Fibroblast of skin of right quadriceps (primary cell): Measurements from ENCODE around the gene TOB1.

Experiments used
- DNase-seq: peaks from one replicate; pipeline ENCODE4 v3.0.0-alpha.2; 2013

The TOB1 gene

DNA sequence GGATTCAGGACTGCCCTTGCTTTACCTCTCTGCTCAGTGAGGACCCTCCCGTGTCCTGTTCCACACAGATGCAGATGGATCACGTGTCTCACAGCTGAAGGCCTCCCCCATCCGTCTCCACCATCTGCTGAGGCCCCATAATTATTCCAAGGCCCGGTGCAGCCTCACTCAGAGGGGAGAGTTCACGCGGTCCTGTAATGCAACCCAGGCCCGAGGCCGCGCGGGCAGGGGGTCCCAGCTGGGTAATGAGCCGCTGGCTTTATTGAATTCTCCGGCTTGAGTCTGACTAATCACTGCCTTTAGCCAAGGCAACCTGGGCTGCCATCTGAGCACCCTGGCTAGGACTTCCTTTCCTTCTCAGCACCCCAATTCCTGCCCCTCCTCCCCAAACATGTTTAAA is 35.2 kb downstream of the TOB1 start:
- peak; percentile 7 for DNase-seq

DNA sequence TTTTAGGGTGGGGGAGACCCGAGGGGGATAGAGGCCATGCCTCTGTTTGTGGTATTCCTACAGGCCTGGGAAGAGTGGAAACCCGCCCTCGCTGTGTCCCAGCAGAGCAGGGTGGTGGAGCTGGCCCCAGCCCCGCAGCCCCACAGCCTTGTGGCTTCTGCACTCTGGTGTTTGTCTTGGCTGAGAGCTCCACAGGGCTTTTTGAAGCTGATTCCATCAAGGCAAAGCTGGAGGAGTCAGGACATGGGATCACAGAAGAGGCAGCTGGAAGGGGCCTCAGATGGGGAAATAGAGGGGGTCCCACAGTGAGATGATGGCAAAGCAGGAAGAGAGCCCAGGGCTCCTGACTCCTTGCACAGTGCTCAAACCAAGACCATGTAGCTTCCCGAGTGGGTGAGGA is 35.8 kb downstream of the TOB1 start:
- DNase-seq, result no peak

DNA sequence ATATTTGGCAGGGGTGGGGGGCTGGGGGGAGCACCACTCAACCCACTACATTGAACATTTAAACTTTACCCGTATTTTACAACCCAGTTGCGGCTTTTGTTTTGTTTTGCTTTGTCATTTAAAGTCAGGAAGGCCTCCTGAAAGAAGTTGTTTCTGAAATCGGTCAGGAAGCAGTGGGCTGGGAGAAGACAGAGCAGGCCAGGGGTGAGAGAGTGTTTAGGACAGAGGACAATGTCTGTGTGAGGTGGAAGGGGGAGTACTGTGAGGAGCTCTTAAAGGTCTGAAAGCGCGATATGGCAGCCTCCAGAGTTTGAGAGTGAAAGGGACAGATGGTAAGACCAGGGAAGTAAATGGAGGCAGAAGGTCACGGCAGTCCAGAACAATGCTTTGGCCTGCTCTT is 36.8 kb downstream of the TOB1 start:
- DNase-seq, result no peak

DNA sequence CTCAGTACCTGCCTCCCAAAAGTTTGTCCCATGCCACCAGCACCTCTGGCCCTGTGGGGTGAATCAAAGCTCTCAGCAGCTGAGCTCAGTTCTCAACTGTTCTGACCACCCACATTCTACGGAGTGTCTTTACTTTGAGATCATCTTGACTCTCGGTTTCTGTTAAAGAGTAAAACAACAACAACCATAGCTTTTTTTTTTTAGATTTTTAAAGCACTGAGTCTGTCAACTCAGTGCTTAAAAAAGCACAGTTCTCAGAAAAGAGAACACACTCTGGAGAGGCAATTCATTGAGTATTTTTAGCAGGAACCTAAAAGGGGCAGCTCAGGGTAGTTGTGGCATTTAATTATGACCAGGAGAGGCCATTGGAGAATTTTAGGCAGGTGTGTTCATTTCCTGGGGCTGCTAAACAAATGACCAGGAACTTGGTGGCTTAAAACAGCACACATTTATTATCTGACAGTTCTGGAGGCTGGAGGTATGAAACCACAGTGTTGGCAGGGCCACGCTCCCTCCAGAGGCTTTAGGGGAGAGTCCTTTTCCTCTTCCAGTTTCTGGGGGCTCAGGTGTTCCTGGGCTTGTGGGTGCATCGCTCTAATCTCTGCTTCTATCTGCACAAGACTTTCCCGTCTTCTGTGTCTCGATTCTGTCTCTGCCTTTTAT is 37.5 kb downstream of the TOB1 start:
- no peak for DNase-seq

DNA sequence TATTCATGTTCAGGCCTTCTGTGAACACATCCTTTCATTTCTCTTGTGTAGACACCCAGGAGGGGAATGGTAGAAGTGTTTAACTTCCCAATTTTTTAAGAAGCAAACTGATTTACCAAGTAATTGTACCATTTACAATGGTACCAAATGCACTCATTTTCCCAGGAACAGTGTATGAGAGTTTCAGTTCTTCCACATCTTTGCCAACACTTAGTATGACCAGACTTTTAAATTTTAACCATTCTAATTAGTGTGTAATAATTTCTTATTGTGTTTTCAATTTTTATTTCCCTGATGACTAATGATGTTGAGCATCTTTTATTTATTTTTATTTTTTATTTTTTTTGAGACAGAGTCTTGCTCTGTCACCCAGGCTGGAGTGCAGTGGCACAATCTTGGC is 41.0 kb downstream of the TOB1 start:
- DNase-seq, result no peak

DNA sequence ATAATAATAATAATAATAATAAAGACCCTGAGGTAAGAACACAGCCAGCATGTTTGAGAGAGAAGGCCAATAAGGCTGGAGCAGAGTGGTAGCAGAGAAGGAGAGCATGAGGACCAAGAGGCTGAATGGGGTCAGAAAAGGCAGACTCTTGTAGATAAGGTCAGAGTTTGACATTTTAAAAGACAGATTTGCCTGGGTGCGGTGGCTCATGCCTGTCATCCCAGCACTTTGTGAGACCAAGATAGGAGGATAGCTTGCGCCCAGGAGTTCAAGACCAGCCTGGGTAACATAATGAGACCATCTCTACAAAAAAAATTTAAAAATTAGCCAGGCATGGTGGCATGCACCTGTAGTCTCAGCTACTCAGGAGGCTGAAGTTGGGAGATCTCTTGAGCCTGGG is 41.7 kb downstream of the TOB1 start:
- DNase-seq, result no peak

DNA sequence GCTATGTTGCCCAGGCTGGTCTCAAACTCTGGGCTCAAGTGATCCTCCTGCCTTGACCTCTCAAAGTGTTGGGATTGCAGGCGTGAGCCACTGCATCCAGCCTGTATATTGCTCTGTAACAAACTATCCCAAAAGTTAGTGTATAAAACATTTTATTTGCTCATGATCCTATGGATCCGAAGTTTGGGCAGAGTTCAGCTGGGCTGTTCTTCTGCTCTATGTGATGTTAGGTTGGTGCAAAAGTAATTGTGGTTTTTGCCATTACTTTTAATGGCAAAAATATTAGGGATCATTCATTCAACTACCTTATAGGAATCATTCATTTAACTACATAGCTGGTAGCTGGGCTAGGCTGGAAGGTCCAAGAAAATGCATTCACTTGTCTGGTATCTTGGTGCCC is 43.6 kb downstream of the TOB1 start:
- no peak for DNase-seq

DNA sequence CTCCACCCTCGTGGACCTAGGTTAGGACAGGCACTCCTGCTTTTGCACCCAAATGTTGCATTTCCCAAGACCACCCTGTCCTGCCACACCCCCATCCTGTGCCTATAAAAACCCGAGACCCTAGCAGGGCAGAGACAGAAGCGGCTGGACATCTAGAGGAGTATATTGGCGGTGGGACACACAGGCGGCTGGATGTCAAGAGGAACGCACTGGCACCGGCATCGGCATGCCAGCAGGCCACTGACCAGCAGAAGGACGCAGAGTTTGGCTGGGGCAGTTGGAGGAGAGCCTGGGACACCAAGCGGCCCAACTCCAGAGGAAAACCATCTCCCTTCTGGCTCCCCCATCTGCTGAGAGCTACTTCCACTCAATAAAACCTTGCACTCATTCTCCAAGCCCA is 45.5 kb downstream of the TOB1 start:
- no peak for DNase-seq

DNA sequence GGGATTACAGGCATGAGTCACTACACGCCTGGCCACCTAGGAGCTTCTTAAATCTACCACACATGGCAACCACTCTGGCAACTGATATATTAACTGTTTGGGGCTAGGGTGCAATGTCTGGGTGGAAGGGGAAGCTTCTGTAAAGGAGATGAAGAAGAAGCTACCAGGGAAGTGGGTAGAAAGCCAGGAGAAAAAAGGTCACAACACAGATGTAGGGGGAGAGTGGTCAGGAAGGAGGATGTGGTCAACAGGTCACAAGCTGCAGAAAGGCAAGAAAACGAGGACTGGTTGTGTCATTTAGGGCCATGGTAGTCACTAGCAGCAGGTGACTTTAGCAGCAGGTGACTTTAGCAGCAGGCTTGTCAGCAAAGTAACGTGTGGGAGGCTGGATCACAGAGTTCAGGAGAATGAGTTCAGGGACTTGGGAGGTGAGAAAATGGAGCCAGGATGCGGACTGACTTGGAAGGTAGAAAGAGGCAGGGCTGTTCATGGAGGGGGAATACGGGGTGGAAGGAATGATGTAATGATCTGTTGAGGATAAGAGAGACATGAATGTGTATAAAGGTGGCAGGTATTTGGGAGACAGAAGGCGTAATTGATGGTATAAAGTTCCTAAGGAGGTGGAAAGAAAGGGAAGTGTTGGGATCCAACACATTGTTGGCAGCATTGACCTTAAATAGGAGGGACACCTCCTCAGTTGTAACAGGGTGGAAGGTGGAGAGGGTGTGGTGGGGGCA is 47.1 kb downstream of the TOB1 start:
- no peak for DNase-seq

DNA sequence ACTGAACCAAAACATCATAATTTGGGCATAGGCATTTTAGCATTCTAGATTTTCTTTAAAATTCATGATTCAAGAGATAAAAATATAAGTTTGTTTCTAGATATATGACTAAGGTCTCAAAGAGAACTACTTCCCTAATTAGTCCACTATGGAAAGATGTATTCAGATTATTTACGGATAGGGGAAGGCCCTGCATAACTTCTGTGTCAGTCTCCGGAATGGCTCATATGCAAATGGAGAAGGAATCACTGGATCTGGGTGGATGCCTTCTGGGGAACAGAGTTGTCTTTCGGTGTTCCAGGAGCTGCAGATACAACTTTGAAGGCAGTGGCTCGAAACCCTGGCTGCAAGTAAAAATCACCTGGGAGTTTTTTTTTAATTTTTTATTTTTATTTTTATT is 47.9 kb downstream of the TOB1 start:
- DNase-seq, result no peak

DNA sequence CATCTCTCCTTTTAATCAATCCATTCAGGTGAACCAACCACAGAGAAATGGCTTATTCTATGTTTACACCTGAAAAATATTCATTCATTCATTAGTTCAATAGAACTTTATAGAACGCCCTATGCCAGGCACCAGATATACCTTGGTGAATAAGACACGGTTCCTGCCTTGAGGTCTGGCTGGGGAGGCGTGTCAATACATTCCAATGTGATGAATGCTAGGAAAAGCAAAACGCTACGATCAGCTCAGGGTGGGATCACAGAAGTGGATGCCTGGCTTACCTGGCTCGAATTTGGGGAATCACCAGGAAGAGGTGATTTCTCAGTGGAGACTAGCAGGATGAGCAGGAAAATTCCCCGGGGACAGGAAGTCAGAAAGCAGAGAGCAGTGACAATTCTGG is 48.3 kb downstream of the TOB1 start:
- peak; percentile 29 for DNase-seq

DNA sequence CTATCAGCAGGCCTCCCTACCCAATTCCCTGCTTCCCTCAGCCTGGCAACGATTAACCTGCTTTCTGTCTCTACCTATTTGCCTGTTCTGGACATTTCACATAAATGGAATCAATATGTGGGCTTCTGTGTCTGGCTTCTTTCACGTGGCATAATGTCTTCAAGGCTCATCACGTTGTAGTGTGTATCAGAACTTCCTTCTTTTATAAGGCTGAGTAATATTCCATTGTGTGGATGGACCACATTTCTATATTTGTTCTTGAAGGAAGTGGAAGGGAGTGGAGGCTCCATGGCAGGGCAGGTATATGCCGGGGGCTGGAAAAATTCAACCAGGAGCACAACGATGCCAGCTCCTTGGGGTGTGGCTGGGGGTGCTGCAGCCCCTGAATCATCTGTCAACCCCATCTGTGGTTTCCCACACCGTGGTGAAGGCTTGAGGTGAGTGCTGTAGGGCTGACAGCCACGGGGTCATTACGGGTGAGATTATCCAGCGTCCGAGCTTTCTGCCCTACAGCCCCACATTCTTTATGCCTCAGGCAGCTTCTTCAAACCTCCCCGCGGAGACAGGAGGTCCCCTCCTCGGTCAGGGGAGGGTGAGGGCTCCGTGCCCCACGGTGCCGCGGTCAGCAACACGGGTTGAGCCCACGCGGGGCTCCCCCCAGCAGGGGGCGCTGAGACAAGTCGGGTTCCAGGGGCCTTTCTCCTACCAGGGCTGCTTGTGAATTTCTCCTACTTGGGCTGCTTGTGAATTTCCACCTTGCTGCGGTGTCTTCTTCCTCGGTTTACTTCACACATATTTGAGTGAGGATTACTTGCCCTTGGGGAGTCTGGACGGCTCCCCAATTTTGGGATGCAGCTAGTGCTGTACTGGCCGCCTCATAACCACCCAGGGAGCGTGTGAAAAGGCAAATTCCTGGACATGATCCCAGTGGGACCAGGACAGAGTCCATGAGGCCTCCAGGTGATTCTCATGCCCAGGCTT is 49.1 kb downstream of the TOB1 start:
- DNase-seq, result no peak

DNA sequence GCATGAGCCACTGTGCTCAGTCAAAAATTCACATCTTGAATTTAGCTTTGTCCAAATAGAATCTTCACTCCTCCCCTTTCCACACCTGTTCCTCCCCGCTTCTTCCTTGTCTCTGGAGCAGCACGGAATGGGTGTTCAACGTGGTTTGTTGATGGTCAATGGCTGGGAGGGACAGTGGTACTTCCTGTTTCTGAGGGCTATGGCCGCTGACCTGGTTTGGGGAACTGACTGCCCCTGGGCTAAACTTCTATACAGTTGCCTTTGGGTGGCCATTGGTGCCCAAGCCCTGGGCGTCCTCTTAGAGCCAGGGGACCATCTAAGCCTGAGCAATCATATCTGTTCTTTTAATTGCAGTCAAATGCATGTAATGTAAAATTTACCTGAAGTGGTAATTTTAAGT is 49.9 kb downstream of the TOB1 start:
- DNase-seq, result no peak

DNA sequence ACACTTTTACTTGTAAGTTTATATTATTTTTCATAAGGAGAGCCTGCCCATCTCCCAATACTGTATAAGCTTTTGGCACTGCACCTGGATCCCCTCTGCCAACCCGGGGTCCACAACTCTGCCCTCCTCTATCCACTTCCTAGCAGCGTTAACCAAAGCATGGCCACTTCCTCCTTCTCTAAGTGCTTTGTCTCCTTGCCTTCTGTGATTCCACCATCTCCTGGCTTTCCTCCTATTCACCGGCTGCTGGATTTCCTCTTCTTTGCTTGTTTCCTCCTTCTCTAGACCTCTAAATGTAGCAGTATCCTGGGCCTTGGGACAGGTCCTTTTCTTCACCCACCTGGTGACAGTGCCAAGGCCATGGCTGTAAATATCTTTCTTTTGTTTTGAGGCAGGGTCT is 50.8 kb downstream of the TOB1 start:
- no peak for DNase-seq

DNA sequence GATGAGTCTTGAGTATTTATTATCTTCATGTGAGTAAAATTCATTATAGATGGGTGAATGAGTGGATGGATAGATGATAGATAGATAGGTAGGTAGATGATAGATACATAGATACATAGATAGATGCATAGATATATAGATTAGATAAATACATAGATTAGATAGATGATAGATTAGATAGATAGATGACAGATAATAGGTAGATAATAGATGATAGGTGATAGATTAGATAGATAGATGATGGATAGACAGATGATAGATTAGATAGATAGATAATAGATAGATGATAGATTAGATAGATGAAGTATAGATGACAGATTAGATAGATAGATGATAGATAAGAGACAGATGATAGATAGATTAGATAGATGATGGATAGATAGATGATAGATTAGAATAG is 52.6 kb downstream of the TOB1 start:
- DNase-seq, result no peak
